ENCODE measurements around the gene INAFM2. TPM values are rescaled to one million over a fixed set of nuclear protein-coding genes. Genes with fewer than 3 reads are reported as not detected.

Gene INAFM2
- total RNA-seq, 2 experiments from 2014 or later: 15.4 to 19.3 TPM

GRCh38 chr15:40344631-40345120, 21.2 kb downstream of the INAFM2 start:
- CTCF ChIA-PET: interaction anchor here (0.6 to 4.7 kb wide), 37 partner anchors 8 to 337 kb away, joined by 3 to 63 read pairs (median 4); partner anchors contain the start of genes INAFM2 and PLCB2
- POLR2A ChIA-PET: interaction anchor here (1.2 kb wide), 1 partner anchor 76 kb away, joined by 4 read pairs; no protein-coding TSS in a partner anchor

GRCh38 chr15:40345225-40345866, 21.9 kb downstream of the INAFM2 start:
- ChIA-PET CTCF (interaction anchor here (0.9 to 4.7 kb wide), 21 partner anchors 10 to 337 kb away, joined by 3 to 63 read pairs (median 6); partner anchors contain the start of genes INAFM2 and PLCB2), POLR2A (interaction anchor here (1.2 kb wide), 1 partner anchor 76 kb away, joined by 4 read pairs; no protein-coding TSS in a partner anchor)

- POLR2A ChIA-PET: no interaction called here
- CTCF ChIA-PET: interaction anchor here (0.7 to 4.7 kb wide), 8 partner anchors 21 to 280 kb away, joined by 3 to 63 read pairs (median 5); partner anchors contain the start of gene PLCB2
Measured at GRCh38 chr15:40345867-40346578, 22.5 kb downstream of the INAFM2 start.

- CTCF ChIA-PET: interaction anchor here (0.7 to 4.7 kb wide), 2 partner anchors 66 to 77 kb away, joined by 3 to 63 read pairs; no protein-coding TSS in a partner anchor
- POLR2A ChIA-PET: no interaction called here
Measured at GRCh38 chr15:40346579-40347558, 23.4 kb downstream of the INAFM2 start.

GRCh38 chr15:40347559-40348473, 24.3 kb downstream of the INAFM2 start:
- ChIA-PET CTCF (interaction anchor here (2.6 kb wide), 1 partner anchor 9 kb away, joined by 11 read pairs; no protein-coding TSS in a partner anchor), POLR2A (interaction anchor here (0.6 kb wide), 1 partner anchor 130 kb away, joined by 6 read pairs; no protein-coding TSS in a partner anchor)

- POLR2A ChIA-PET: interaction anchor here (0.6 kb wide), 1 partner anchor 129 kb away, joined by 6 read pairs; no protein-coding TSS in a partner anchor
Measured at GRCh38 chr15:40348474-40348870, 25.0 kb downstream of the INAFM2 start.

GRCh38 chr15:40349163-40349562, 25.7 kb downstream of the INAFM2 start:
- CTCF ChIA-PET: interaction anchor here (2.6 kb wide), 1 partner anchor 11 kb away, joined by 11 read pairs; no protein-coding TSS in a partner anchor
- POLR2A ChIA-PET: no interaction called here

More at GRCh38 chr15:40348474-40348870, 25.0 kb downstream of the INAFM2 start:
- CTCF ChIA-PET: interaction anchor here (2.6 kb wide), 1 partner anchor 10 kb away, joined by 11 read pairs; no protein-coding TSS in a partner anchor

GRCh38 chr15:40352281-40352901, 28.9 kb downstream of the INAFM2 start:
- ChIA-PET POLR2A (no interaction called here), CTCF (interaction anchor here (1.0 to 1.7 kb wide), 4 partner anchors 8 to 64 kb away, joined by 3 to 6 read pairs (median 4); no protein-coding TSS in a partner anchor)

- ChIA-PET CTCF (interaction anchor here (0.7 to 1.3 kb wide), 3 partner anchors 13 to 68 kb away, joined by 3 to 4 read pairs (median 3); no protein-coding TSS in a partner anchor), POLR2A (no interaction called here)
Measured at GRCh38 chr15:40353697-40354096, 30.2 kb downstream of the INAFM2 start.

- POLR2A ChIA-PET: no interaction called here
- CTCF ChIA-PET: interaction anchor here (0.7 to 4.2 kb wide), 6 partner anchors 10 to 80 kb away, joined by 3 to 21 read pairs (median 7); no protein-coding TSS in a partner anchor
Measured at GRCh38 chr15:40354408-40355171, 31.1 kb downstream of the INAFM2 start.

- CTCF ChIA-PET: interaction anchor here (1.0 to 4.2 kb wide), 5 partner anchors 11 to 19 kb away, joined by 4 to 21 read pairs (median 11); partner anchors contain the start of gene CCDC9B
- POLR2A ChIA-PET: no interaction called here
Measured at GRCh38 chr15:40355976-40356585, 32.6 kb downstream of the INAFM2 start.

- CTCF ChIA-PET: interaction anchor here (1.0 to 4.2 kb wide), 5 partner anchors 10 to 65 kb away, joined by 3 to 21 read pairs (median 4); no protein-coding TSS in a partner anchor
- POLR2A ChIA-PET: no interaction called here
Measured at GRCh38 chr15:40357246-40357645, 33.8 kb downstream of the INAFM2 start.

- ChIA-PET CTCF (interaction anchor here (0.6 to 4.2 kb wide), 5 partner anchors 10 to 75 kb away, joined by 3 to 21 read pairs (median 4); no protein-coding TSS in a partner anchor), POLR2A (interaction anchor here (0.5 to 0.6 kb wide), 2 partner anchors 23 to 46 kb away, joined by 3 to 4 read pairs; no protein-coding TSS in a partner anchor)
Measured at GRCh38 chr15:40357723-40358470, 34.4 kb downstream of the INAFM2 start, which contains the start of gene DISP2. TSS of gene DISP2 (plus strand) at chr15:40358219. CDS start at chr15:40358322, 103 bp downstream.

- ChIA-PET POLR2A (interaction anchor here (0.5 to 0.6 kb wide), 2 partner anchors 22 to 47 kb away, joined by 3 to 4 read pairs; no protein-coding TSS in a partner anchor), CTCF (interaction anchor here (0.6 to 4.2 kb wide), 2 partner anchors 9 to 75 kb away, joined by 4 to 21 read pairs; no protein-coding TSS in a partner anchor)
Measured at GRCh38 chr15:40358471-40359353, 35.2 kb downstream of the INAFM2 start.

Measured in activated CD8-positive, alpha-beta memory T cell treated with anti-CD3 and anti-CD28 coated beads for 36 hours (primary cell).